Measurements from ENCODE around the gene ADCY4.
A peak's percentile ranks its signal among the peaks of the same experiment; 100 is the strongest.

The ADCY4 gene

GRCh38 chr14:24299255-24300191 is 35.3 kb downstream of the ADCY4 start, which contains the start of the genes DHRS1 and NOP9:
Gene DHRS1, minus strand, starts transcription at chr14:24299780. Its CDS starts 674 bp downstream, at chr14:24299106.
Gene NOP9, plus strand, starts transcription at chr14:24299850. Its CDS starts 105 bp downstream, at chr14:24299955.
- peak within 1 kb of the TSS; percentile 88 for H3K4me3 Mint-ChIP-seq
- H3K27ac Mint-ChIP-seq, result peak within 1 kb of the TSS; percentile 88
- no peaks in the 10 kb centered on the region for H3K27me3 Mint-ChIP-seq
- peaks cover 43% of the 10 kb centered on the region for H3K4me1 Mint-ChIP-seq (ENCODE audit: low read depth)
- H3K9me3 Mint-ChIP-seq, result no peaks in the 10 kb centered on the region
- H3K36me3 Mint-ChIP-seq (ENCODE audit: low read depth), result peaks cover 81% of the 10 kb centered on the region
- intact Hi-C loops (cut with micrococcal nuclease), result no loop called here

DNA sequence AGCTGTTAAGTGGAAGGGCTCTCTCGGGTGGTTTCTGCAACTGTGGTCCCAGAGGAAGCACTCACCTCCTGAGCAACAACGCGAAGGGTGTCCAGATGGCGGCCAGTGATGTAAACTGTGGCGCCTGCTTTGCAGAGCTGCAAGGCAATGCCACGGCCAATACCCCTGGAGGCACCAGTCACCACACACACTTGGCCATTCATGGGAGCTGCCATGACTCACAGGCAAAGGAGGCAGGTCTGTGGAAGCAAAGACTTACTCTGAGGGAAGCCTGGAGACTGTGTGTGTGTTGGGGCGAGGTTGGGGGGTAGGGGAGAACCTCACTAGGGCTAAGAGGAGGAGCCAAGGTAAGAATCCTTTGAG is 36.0 kb downstream of the ADCY4 start:
- Mint-ChIP-seq H3K27me3 (no peaks in the 10 kb centered on the region), H3K4me1 (ENCODE audit: low read depth) (peaks cover 43% of the 10 kb centered on the region), H3K9me3 (no peaks in the 10 kb centered on the region), H3K36me3 (ENCODE audit: low read depth) (peaks cover 79% of the 10 kb centered on the region), H3K4me3 (peak overlapping the region; percentile 88), H3K27ac (peak overlapping the region; percentile 88)
- intact Hi-C loops (cut with micrococcal nuclease), result no loop called here

DNA sequence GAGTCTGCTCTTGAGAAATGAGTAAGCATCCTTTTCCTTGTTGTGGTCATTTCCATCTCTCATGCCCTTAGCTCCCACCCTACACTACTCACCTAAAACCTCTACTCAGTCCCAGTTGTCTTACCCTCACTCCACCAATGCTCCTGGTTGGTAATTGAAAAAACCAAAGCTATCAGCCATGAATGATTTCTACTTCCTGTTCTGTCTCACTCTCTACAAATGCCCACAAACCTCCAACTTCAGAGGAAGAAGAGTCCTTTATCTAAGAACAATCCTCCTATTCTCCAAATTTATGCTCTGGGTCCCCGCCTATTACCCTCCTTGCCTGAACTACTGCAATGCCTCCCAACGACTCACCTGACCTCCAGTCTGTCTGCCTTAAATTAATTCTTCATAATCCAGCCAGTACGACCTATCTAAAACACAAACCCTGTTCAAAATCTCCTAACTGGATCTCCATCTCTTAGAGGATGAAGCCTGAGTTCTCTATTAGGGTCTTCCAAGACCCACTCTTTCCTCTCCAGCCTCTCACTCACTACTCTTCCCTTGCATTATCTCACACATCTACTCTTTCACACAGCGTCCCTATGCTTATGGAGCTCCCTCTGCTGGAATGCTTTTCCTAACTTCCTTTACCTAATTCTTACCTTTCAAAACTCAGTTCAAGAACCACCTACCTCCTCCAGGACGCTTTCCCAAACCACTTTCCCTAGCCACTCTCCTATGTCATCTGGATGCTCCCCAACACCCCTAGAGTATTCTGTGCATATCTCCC is 37.5 kb downstream of the ADCY4 start:
- Mint-ChIP-seq H3K9me3 (no peaks in the 10 kb centered on the region), H3K4me3 (peak overlapping the region; percentile 10), H3K4me1 (ENCODE audit: low read depth) (peaks cover 43% of the 10 kb centered on the region), H3K36me3 (ENCODE audit: low read depth) (peaks cover 72% of the 10 kb centered on the region), H3K27me3 (no peaks in the 10 kb centered on the region), H3K27ac (peak overlapping the region; percentile 64)
- intact Hi-C loops (cut with micrococcal nuclease), result loop anchor here (1.0 kb wide), 2 partner anchors 18 to 54 kb away; no protein-coding TSS in a partner anchor

- Mint-ChIP-seq H3K4me1 (ENCODE audit: low read depth) (peaks cover 38% of the 10 kb centered on the region), H3K9me3 (no peaks in the 10 kb centered on the region), H3K4me3 (no peak overlapping the region), H3K36me3 (ENCODE audit: low read depth) (peaks cover 72% of the 10 kb centered on the region), H3K27ac (peak overlapping the region; percentile 64), H3K27me3 (no peaks in the 10 kb centered on the region)
- intact Hi-C loops (cut with micrococcal nuclease), result loop anchor here (1.0 kb wide), 2 partner anchors 17 to 53 kb away; no protein-coding TSS in a partner anchor
Observed at GRCh38 chr14:24296341-24297157, 38.3 kb downstream of the ADCY4 start.

GRCh38 chr14:24293525-24293924 is 41.3 kb downstream of the ADCY4 start:
- H3K4me1 Mint-ChIP-seq (ENCODE audit: low read depth), result peaks cover 21% of the 10 kb centered on the region
- H3K27me3 Mint-ChIP-seq, result no peaks in the 10 kb centered on the region
- H3K9me3 Mint-ChIP-seq, result no peaks in the 10 kb centered on the region
- no peak overlapping the region for H3K27ac Mint-ChIP-seq
- H3K4me3 Mint-ChIP-seq, result no peak overlapping the region
- peaks cover 70% of the 10 kb centered on the region for H3K36me3 Mint-ChIP-seq (ENCODE audit: low read depth)
- intact Hi-C loops (cut with micrococcal nuclease), result no loop called here

DNA sequence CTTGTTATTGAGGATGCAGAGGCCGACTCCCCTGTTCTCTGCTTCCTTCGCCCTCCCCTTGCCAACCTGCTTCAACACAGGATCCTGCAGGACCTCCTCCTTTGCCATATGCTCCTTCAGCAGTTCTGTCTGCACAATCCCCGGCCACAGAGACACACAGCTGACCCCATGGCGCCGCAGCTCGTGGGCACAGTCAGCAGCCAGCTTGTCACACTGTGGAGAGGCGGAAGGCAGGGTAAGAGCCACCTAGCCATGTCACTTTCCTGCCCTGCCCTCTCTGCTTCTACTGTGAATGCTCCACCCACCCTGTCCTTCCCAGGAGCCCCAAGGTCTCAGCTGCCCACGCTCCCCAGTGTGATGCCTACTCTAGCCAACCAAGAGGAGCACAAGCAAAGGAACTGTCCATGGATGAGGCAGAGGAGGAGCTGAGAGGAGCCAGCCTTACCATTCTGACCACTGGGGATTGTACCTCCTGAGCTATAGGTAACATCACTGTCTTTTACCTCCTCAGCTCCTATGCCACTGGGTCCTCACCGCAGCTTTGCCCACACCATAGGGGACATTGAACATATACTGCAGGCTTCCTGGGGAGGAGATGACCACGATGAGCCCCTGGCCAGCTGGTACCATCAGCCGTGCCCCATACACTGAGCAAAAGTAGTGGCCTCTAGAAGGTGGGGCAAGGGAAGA is 42.6 kb downstream of the ADCY4 start:
- H3K27me3 Mint-ChIP-seq, result no peaks in the 10 kb centered on the region
- peaks cover 24% of the 10 kb centered on the region for H3K4me1 Mint-ChIP-seq (ENCODE audit: low read depth)
- no peak overlapping the region for H3K27ac Mint-ChIP-seq
- peaks cover 70% of the 10 kb centered on the region for H3K36me3 Mint-ChIP-seq (ENCODE audit: low read depth)
- no peak overlapping the region for H3K4me3 Mint-ChIP-seq
- no peaks in the 10 kb centered on the region for H3K9me3 Mint-ChIP-seq
- intact Hi-C loops (cut with micrococcal nuclease), result no loop called here

DNA sequence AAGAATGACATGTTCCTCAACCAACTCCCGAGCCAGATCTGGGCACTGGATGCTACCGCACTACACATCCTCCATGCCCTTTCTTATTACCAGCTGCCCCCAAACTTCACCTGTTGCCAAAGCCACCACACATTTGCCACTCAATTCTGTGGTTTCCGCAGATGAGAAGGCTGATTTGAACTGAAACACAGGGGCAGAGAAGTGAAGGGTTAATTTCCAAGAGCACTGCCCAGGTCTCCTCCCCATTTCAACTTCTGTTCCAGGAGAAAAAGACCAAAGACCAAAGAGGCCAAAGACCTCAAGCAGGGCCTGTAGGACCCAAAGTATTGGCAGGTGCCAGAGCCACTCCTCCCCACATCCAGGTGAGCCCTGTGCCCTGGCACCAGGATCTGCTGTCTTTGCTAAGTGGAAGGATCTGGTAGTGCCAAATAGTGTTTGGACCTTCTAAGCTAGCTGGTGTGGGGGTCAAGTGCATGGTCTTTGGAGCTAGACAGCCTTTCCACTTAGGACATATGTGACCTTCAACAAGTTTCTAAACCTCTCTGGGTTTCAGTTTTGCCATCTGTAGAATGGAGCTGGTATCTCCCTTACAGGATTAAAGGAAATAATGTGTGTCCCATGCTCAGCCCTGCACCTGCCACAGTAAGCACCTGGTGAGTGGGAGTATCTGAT is 43.3 kb downstream of the ADCY4 start:
- peaks cover 67% of the 10 kb centered on the region for H3K36me3 Mint-ChIP-seq (ENCODE audit: low read depth)
- H3K27ac Mint-ChIP-seq, result peak overlapping the region; percentile 8
- no peaks in the 10 kb centered on the region for H3K9me3 Mint-ChIP-seq
- intact Hi-C loops (cut with micrococcal nuclease), result no loop called here
- peaks cover 18% of the 10 kb centered on the region for H3K4me1 Mint-ChIP-seq (ENCODE audit: low read depth)
- no peaks in the 10 kb centered on the region for H3K27me3 Mint-ChIP-seq
- H3K4me3 Mint-ChIP-seq, result no peak overlapping the region

DNA sequence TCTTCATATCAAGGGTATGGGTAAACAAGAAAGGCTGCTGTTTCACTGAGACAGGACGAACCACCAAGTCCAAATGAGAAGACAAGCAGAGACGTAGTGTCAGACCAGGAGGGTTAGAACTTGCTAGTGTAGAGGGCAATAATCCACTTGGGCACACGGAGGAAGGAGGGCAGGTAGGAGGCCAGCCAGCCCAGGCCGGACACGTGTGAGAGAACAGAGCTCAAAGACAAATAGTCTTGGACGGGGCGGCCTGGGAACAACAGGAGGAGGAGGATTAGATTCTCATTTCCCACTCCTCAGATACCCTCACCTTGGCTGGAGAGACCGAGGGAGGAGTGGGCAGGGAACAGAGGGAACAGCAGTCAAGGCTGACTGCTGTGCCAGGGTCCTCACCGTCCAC is 44.1 kb downstream of the ADCY4 start:
- Mint-ChIP-seq H3K9me3 (no peaks in the 10 kb centered on the region), H3K36me3 (ENCODE audit: low read depth) (peaks cover 59% of the 10 kb centered on the region), H3K27ac (peak overlapping the region; percentile 8), H3K4me1 (ENCODE audit: low read depth) (peaks cover 11% of the 10 kb centered on the region), H3K27me3 (no peaks in the 10 kb centered on the region), H3K4me3 (no peak overlapping the region)
- intact Hi-C loops (cut with micrococcal nuclease), result no loop called here

DNA sequence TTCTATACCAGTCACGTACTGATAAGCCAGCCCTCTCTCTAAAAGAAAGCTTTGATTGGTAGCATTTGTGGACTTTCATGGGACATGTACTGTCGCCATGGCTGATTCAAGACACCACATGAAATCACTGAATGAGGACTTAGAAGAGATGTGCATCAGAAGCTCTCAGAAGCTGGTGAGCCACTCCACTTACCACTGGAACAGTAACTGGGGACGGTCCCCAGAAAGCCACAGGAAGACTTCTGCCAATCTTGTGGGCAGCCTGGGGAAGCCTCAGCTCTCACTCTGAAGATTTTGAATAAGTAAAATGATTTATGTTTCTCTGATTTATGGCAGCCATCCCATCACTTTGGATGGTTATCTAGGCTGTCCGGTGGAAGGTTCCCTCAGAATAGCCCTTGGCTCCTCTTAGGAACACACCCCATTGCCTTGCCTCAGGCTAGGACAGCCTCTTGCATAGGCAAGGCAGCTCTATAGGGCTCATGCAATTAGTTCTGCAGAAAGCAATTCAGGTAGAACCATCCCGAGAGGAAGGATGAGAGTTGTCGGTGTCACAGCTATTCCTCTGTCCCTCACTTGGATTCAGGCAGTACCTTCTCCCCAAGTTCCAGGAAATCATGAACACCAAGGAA is 45.1 kb downstream of the ADCY4 start:
- intact Hi-C loops (cut with micrococcal nuclease), result no loop called here
- H3K4me1 Mint-ChIP-seq (ENCODE audit: low read depth), result peaks cover 11% of the 10 kb centered on the region
- no peak overlapping the region for H3K27ac Mint-ChIP-seq

DNA sequence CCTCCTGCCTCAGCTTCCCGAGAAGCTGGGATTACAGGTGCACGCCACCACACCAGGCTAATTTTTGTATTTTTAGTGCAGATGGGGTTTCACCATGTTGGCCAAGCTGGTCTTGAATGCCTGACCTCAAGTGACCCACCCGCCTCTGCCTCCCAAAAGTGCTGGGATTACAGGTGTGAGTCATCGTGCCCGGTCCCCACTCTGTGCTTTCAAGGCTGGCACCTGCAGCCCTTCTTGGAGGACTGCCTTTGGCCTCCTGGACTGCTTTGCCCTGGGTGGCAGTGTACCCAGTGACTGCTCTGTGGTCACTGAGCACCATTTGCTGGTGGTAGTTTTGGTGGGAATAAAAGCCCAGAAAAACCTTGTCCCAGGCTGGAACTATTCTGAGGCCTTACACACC is 47.9 kb downstream of the ADCY4 start:
- H3K4me3 Mint-ChIP-seq, result no peak overlapping the region
- peaks cover 30% of the 10 kb centered on the region for H3K36me3 Mint-ChIP-seq (ENCODE audit: low read depth)
- intact Hi-C loops (cut with micrococcal nuclease), result no loop called here
- peak overlapping the region; percentile 23 for H3K27ac Mint-ChIP-seq
- no peaks in the 10 kb centered on the region for H3K9me3 Mint-ChIP-seq
- no peaks in the 10 kb centered on the region for H3K27me3 Mint-ChIP-seq
- H3K4me1 Mint-ChIP-seq (ENCODE audit: low read depth), result peaks cover 31% of the 10 kb centered on the region

More for the DNA sequence above, 45.1 kb downstream of the ADCY4 start:
- no peaks in the 10 kb centered on the region for H3K27me3 Mint-ChIP-seq
- H3K36me3 Mint-ChIP-seq (ENCODE audit: low read depth), result peaks cover 49% of the 10 kb centered on the region
- no peak overlapping the region for H3K4me3 Mint-ChIP-seq
- no peaks in the 10 kb centered on the region for H3K9me3 Mint-ChIP-seq

GRCh38 chr14:24285351-24285750 is 49.5 kb downstream of the ADCY4 start:
- no peaks in the 10 kb centered on the region for H3K9me3 Mint-ChIP-seq
- H3K36me3 Mint-ChIP-seq (ENCODE audit: low read depth), result peaks cover 14% of the 10 kb centered on the region
- peak overlapping the region; percentile 73 for H3K27ac Mint-ChIP-seq
- H3K4me1 Mint-ChIP-seq (ENCODE audit: low read depth), result peaks cover 48% of the 10 kb centered on the region
- intact Hi-C loops (cut with micrococcal nuclease), result no loop called here
- H3K4me3 Mint-ChIP-seq, result no peak overlapping the region
- H3K27me3 Mint-ChIP-seq, result no peaks in the 10 kb centered on the region

DNA sequence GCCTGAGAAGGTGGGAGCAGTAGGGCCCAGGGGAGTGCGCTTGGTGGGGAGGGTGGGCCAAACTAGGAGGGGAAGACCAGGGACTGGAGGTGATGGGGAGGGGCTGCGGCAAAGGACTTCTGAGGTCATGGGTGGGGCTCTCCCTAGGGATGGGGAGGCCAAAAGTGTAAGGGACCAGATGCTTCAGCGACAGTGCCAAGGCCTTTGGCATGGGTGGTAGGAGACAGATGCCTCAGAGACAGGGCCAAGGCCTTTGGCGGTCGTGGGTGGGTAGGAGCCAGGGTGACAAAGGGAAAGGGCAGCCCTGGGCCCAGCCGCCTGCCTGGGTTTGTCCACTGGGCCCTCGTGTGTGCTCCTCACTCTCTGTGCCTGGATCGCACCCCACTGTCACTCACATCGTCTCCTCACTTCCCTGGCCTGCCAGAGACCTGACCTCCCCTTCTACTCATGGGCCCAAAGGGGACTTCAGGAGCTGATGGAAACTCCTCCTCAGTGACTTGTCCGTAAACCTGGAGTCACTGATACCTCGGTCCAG is 50.3 kb downstream of the ADCY4 start:
- Mint-ChIP-seq H3K27me3 (no peaks in the 10 kb centered on the region), H3K36me3 (ENCODE audit: low read depth) (peaks cover 6% of the 10 kb centered on the region), H3K9me3 (no peaks in the 10 kb centered on the region), H3K4me3 (no peak overlapping the region), H3K27ac (peak overlapping the region; percentile 73), H3K4me1 (ENCODE audit: low read depth) (peaks cover 56% of the 10 kb centered on the region)
- intact Hi-C loops (cut with micrococcal nuclease), result no loop called here

Measured in dendritic cell treated with granulocyte-macrophage colony-stimulating factor and Interleukin-4, amounts not matched to agents 40 ng/mL and 50 ng/mL, for 4 days (primary cell).